HepG2 (cell line): ENCODE results near the gene KRTAP10-8. TPM values are rescaled to one million over a fixed set of nuclear protein-coding genes. Genes with fewer than 3 reads are reported as not detected.
A peak's percentile ranks its signal among the peaks of the same experiment; 100 is the strongest.

Experiments used
- ATAC-seq: fragments of 200-7000 bp; cut with Tn5 transposase; 3 replicates; pipeline ENCODE4 v1.9.1; 2020; ENCODE audit warnings: mild to moderate bottlenecking, moderate library complexity
- BruUV-seq: library from RNA; stranded (reverse); fragments of 400-500 nt; replicated peaks from 2 replicates; lab custom pipeline; 2021; lab: Mats Ljungman, UMichigan
- CTCF ChIA-PET: fragments of 300-600 bp; formaldehyde crosslinking; extraction: SDS; loops from one replicate; lab custom pipeline; 2021; ENCODE audit warnings: low total read pairs, inconsistent platforms, low intra/inter-chr PET ratio; lab: Yijun Ruan, JAX
- POLR2A ChIA-PET: fragments of 350-600 bp; sonication (Branson Sonifier 250); formaldehyde crosslinking; loops from one replicate; lab custom pipeline; 2020; ENCODE audit warnings: antibody characterized with exemption, inconsistent platforms; lab: Yijun Ruan, JAX
- DNase-seq: peaks from one replicate; pipeline ENCODE4 v3.0.0-alpha.2; 2015; ENCODE audit warnings: low spot score
- FAIRE-seq: peaks from 3 replicates; lab custom pipeline; 2011; peaks lifted over from hg19 to GRCh38; lab: Jason Lieb, UNC
- H2AFZ ChIP-seq: one replicate; pipeline ENCODE4 v1.6.1; 2011; ENCODE audit warnings: low read length, inconsistent platforms
- H3K27ac ChIP-seq: fragments of 300-600 bp; 3 replicates; pipeline ENCODE4 v1.8.0; 2011; ENCODE audit warnings: mixed run types, mild to moderate bottlenecking, mixed read lengths, low read length, inconsistent platforms; ENCODE audit not compliant: insufficient read depth; ENCODE audit errors: extremely low read length
- H3K27me3 ChIP-seq, 2 experiments: fragments of 200-600 bp in 1 of 2; 2 replicates in 1 of 2; 3 replicates in 1 of 2; pipeline versions ENCODE4 v1.6.0 to v1.8.0; 2011; ENCODE audit warnings: low read length in 2 of 2, mild to moderate bottlenecking in 2 of 2, moderate library complexity in 2 of 2, inconsistent platforms in 1 of 2; ENCODE audit not compliant: insufficient read depth in 2 of 2, control insufficient read depth in 1 of 2
- H3K36me3 ChIP-seq, 2 experiments: fragments of 200-600 bp in 1 of 2; replicated peaks in 1 of 2; 2 replicates in 1 of 2; 3 replicates in 1 of 2; pipeline versions ENCODE4 v1.5.1 to v1.8.0; 2011; ENCODE audit warnings: low read length in 2 of 2, inconsistent platforms in 1 of 2; ENCODE audit not compliant: insufficient read depth in 2 of 2, control insufficient read depth in 1 of 2
- H3K4me1 ChIP-seq: 2 replicates; pipeline ENCODE4 v1.5.1; 2012; ENCODE audit warnings: low read length, inconsistent platforms; ENCODE audit not compliant: insufficient read depth
- H3K4me2 ChIP-seq: 2 replicates; pipeline ENCODE4 v1.6.0; 2011; ENCODE audit warnings: low read depth, low read length, inconsistent platforms
- H3K4me3 ChIP-seq, 3 experiments: fragments of 200-600 bp in 1 of 3; sonication (generic), shearing (Covaris generic) in 1 of 3; replicated peaks in 1 of 3; 2 replicates each; pipeline ENCODE4 v1.5.1; 2011 to 2016; ENCODE audit warnings: low read length in 3 of 3, inconsistent platforms in 2 of 3, low read depth in 2 of 3, mild to moderate bottlenecking in 2 of 3, control low read depth in 1 of 3, mixed read lengths in 1 of 3; ENCODE audit not compliant: insufficient read depth in 1 of 3
- H3K79me2 ChIP-seq: one replicate; pipeline ENCODE4 v1.6.1; 2011; ENCODE audit warnings: low read length, inconsistent platforms; ENCODE audit not compliant: insufficient read depth
- H3K9ac ChIP-seq: 2 replicates; pipeline ENCODE4 v1.6.0; 2011; ENCODE audit warnings: mild to moderate bottlenecking, low read depth, low read length, inconsistent platforms; ENCODE audit not compliant: insufficient read depth
- H3K9me3 ChIP-seq: 2 replicates; pipeline ENCODE4 v1.5.1; 2012; ENCODE audit warnings: mild to moderate bottlenecking, low read length
- H4K20me1 ChIP-seq: 2 replicates; pipeline ENCODE4 v1.6.0; 2011; ENCODE audit warnings: inconsistent platforms, mild to moderate bottlenecking, low read length, moderate library complexity; ENCODE audit not compliant: insufficient read depth
- FOSL2 ChIP-seq: sonication (generic); formaldehyde crosslinking; IDR thresholded peaks from 2 replicates; pipeline ENCODE4 v1.4.0; 2020; ENCODE audit warnings: missing genetic modification reagents
- KLF13 ChIP-seq: sonication (generic); formaldehyde crosslinking; IDR thresholded peaks from 2 replicates; pipeline ENCODE4 v1.4.0; 2020; ENCODE audit warnings: mild to moderate bottlenecking, missing genetic modification reagents
- NR2F6 ChIP-seq, 2 experiments: IDR thresholded peaks; 2 replicates each; pipeline ENCODE4 v1.6.1; 2016; ENCODE audit warnings: antibody characterized with exemption in 1 of 2, mild to moderate bottlenecking in 1 of 2
- RXRB ChIP-seq: IDR thresholded peaks from 2 replicates; pipeline ENCODE4 v1.6.1; 2016; ENCODE audit warnings: borderline replicate concordance, missing genetic modification reagents, missing compliant biosample characterization
- SMARCE1 ChIP-seq: fragments of 450-650 bp; IDR thresholded peaks from 2 replicates; pipeline ENCODE4 v1.6.1; 2017; ENCODE audit warnings: borderline replicate concordance
- SRSF9 ChIP-seq: fragments of 200-400 bp; formaldehyde crosslinking; IDR thresholded peaks from 2 replicates; pipeline ENCODE4 v1.6.1; 2018; ENCODE audit warnings: borderline replicate concordance, mild to moderate bottlenecking, low read depth, low read length; ENCODE audit not compliant: insufficient read depth, poor library complexity, severe bottlenecking
- TCF7L2 ChIP-seq: IDR thresholded peaks from 2 replicates; pipeline ENCODE4 v1.6.1; 2011; ENCODE audit warnings: mild to moderate bottlenecking, low read depth, low read length, moderate library complexity
- WGBS: methylation state at CpG from one replicate; pipeline ENCODE4 v1.1.6; 2017; ENCODE audit warnings: low lambda C conversion rate; 5-methylcytosine and 5-hydroxymethylcytosine counted together
- in situ Hi-C: cut with HindIII; loops from 2 replicates; pipeline ENCODE4 v1.10.0; 2017; ENCODE audit warnings: low pct_unique_long_range_greater_than_20kb; ENCODE audit not compliant: extremely low pct_ligation_motif_present
- intact Hi-C: fragments of 100-400 bp; cut with micrococcal nuclease; formaldehyde crosslinking; loops from one replicate; pipeline ENCODE4 v1.10.0; 2022; ENCODE audit not compliant: unreplicated experiment
- polyA plus RNA-seq, 8 experiments: library from polyadenylated mRNA; depleted of rRNA in 3 of 8; stranded (reverse) in 7 of 8; unstranded in 1 of 8; fragments of >200 nt; fragmentation: Illumina TruSeq in 4 of 8; extraction: Trizol in 4 of 8; gene quantifications; 2 replicates each; pipeline versions ENCODE4 v1.2.1 to v1.2.3, GENCODE V29; 2011 to 2016; ENCODE audit warnings: low read depth in 4 of 8, missing spikeins in 1 of 8, mixed read lengths in 1 of 8; ENCODE audit not compliant: insufficient read depth in 1 of 8
- total RNA-seq, 5 experiments: library from RNA; depleted of rRNA; stranded (reverse); fragments of >200 nt; fragmentation: Illumina TruSeq; extraction: Trizol; gene quantifications; 2 replicates each; pipeline ENCODE4 v1.2.3, GENCODE V29; 2016; ENCODE audit warnings: low read depth in 1 of 5
- TF ChIP-seq, protein P1 (sequence below): sonication (generic); formaldehyde crosslinking; IDR thresholded peaks from 2 replicates; pipeline ENCODE4 v1.4.0; 2020; ENCODE audit warnings: missing genetic modification reagents
- TF ChIP-seq, protein P2 (sequence below): sonication (generic); formaldehyde crosslinking; IDR thresholded peaks from 2 replicates; pipeline ENCODE4 v1.5.0; 2020; ENCODE audit warnings: mild to moderate bottlenecking, missing genetic modification reagents, borderline replicate concordance

KRTAP10-8 gene
- total and polyA plus RNA-seq, 2 of the 13 experiments (the other 11 are each of a cell fraction or from before 2014, with no cell fraction given): not detected

DNA sequence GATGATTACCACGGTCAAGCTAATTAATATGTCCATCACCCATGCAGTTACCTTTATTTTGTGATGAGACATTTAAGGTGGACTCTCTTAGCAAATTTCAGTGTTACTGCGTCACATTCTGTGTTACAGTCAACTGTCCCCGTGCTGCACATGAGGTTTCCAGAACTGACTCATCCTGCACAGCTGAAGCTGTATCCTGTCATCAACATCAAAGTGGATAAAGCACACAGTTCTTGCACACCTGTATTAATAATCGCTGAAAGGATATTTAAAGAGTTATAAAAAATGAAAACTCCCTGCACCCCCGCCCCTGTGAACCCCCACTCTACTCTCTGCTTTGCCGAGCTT, 28.1 kb upstream of the KRTAP10-8 start:
- H3K4me1 ChIP-seq: no peaks in the 10 kb centered on the region
- WGBS: 20% methylated on average over 6 of the region's 6 CpGs
- ChIA-PET POLR2A (no interaction called here), CTCF (no interaction called here)
- no peaks in the 10 kb centered on the region for H4K20me1 ChIP-seq
- BruUV-seq: no TSS peak
- H2AFZ ChIP-seq: no peak overlapping the region
- H3K4me3 ChIP-seq: no peak overlapping the region
- H3K9me3 ChIP-seq: peaks cover 8% of the 10 kb centered on the region; the same call in 1 of the 2 replicates
- TF ChIP-seq, protein P1, sequence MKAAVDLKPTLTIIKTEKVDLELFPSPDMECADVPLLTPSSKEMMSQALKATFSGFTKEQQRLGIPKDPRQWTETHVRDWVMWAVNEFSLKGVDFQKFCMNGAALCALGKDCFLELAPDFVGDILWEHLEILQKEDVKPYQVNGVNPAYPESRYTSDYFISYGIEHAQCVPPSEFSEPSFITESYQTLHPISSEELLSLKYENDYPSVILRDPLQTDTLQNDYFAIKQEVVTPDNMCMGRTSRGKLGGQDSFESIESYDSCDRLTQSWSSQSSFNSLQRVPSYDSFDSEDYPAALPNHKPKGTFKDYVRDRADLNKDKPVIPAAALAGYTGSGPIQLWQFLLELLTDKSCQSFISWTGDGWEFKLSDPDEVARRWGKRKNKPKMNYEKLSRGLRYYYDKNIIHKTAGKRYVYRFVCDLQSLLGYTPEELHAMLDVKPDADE: no peak
- TF ChIP-seq FOSL2 (CRISPR knock-in tag): 0 out of 2 replicates have a peak, but pooled peaks have one; percentile 6
- no peaks in the 10 kb centered on the region for H3K36me3 ChIP-seq
- no peaks in the 10 kb centered on the region for H3K79me2 ChIP-seq
- FAIRE-seq (no peak), ATAC-seq (no peak), DNase-seq (no peak)
- no peak overlapping the region for H3K4me2 ChIP-seq
- H3K9ac ChIP-seq: no peak overlapping the region
- H3K27me3 ChIP-seq: peaks cover 0 to 9% of the 10 kb centered on the region in 2 experiments; a peak in 1 of 5 replicates
- intact Hi-C loops (no loop called here), in situ Hi-C loops (no loop called here)
- no peak overlapping the region for H3K27ac ChIP-seq

DNA sequence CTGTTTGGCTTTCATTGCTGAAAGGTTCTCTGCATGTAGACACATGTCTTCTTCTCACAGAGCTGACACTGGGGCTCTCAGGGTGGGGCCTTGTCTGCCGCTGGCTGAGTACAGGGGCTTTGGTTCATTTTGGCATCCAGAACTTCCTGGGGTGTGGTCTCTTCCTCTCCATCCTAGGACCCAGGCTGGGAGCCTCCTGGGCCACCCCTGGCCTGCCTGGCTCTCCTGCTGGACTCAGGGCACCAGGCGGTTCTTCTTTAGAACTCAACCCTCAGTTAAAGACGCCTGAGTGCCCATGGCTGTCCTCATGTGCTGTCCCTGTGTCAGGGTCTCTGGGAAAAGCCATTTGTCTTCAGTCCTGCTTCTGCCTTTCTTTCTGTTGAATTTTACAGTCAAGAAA, 26.0 kb upstream of the KRTAP10-8 start:
- H3K36me3 ChIP-seq: no peaks in the 10 kb centered on the region
- H3K4me2 ChIP-seq: no peak overlapping the region
- TF ChIP-seq KLF13 (CRISPR knock-in tag) (no peak), RXRB (CRISPR knock-in tag) (no peak), TCF7L2 (no peak), NR2F6 (IDR thresholded peaks at IDR 0.05) (no peak), NR2F6 (CRISPR knock-in tag; IDR thresholded peaks at IDR 0.05) (no peak), SMARCE1 (no peak), SRSF9 (no peak)
- TF ChIP-seq, protein P2, sequence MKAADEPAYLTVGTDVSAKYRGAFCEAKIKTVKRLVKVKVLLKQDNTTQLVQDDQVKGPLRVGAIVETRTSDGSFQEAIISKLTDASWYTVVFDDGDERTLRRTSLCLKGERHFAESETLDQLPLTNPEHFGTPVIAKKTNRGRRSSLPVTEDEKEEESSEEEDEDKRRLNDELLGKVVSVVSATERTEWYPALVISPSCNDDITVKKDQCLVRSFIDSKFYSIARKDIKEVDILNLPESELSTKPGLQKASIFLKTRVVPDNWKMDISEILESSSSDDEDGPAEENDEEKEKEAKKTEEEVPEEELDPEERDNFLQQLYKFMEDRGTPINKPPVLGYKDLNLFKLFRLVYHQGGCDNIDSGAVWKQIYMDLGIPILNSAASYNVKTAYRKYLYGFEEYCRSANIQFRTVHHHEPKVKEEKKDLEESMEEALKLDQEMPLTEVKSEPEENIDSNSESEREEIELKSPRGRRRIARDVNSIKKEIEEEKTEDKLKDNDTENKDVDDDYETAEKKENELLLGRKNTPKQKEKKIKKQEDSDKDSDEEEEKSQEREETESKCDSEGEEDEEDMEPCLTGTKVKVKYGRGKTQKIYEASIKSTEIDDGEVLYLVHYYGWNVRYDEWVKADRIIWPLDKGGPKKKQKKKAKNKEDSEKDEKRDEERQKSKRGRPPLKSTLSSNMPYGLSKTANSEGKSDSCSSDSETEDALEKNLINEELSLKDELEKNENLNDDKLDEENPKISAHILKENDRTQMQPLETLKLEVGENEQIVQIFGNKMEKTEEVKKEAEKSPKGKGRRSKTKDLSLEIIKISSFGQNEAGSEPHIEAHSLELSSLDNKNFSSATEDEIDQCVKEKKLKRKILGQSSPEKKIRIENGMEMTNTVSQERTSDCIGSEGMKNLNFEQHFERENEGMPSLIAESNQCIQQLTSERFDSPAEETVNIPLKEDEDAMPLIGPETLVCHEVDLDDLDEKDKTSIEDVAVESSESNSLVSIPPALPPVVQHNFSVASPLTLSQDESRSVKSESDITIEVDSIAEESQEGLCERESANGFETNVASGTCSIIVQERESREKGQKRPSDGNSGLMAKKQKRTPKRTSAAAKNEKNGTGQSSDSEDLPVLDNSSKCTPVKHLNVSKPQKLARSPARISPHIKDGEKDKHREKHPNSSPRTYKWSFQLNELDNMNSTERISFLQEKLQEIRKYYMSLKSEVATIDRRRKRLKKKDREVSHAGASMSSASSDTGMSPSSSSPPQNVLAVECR (CRISPR knock-in tag): no peak
- CTCF ChIA-PET: no interaction called here
- intact Hi-C loops: no loop called here
- H3K79me2 ChIP-seq: no peaks in the 10 kb centered on the region
- POLR2A ChIA-PET: no interaction called here
- DNase-seq: no peak
- no peak overlapping the region for H3K27ac ChIP-seq
- no TSS peak for BruUV-seq
- H3K27me3 ChIP-seq: peaks cover 0 to 9% of the 10 kb centered on the region in 2 experiments; a peak in 1 of 5 replicates
- H4K20me1 ChIP-seq: no peaks in the 10 kb centered on the region
- ATAC-seq: no peak
- WGBS: 23% methylated on average over 3 of the region's 3 CpGs
- in situ Hi-C loops: no loop called here
- H3K4me3 ChIP-seq: no peak overlapping the region
- FAIRE-seq: no peak
- H2AFZ ChIP-seq: no peak overlapping the region
- no peak overlapping the region for H3K9ac ChIP-seq
- H3K4me1 ChIP-seq: 0 out of 2 replicates have a peak, but pooled peaks cover 9% of the 10 kb centered on the region
- H3K9me3 ChIP-seq: peaks cover 8% of the 10 kb centered on the region; the same call in 1 of the 2 replicates
